ENCODE measurements around the gene MILR1.
A peak's percentile ranks its signal among the peaks of the same experiment; 100 is the strongest.

The MILR1 gene

GRCh38 chr17:64502021-64502420 lies 53.1 kb downstream of the MILR1 start:
- no peak overlapping the region for H3K4me3 ChIP-seq (ENCODE audit: low read depth, low read length)
- no peak for DNase-seq (ENCODE audit: low read depth)
- TF ChIP-seq MYC (IDR thresholded peaks at IDR 0.05; ENCODE audit: low read depth, low read length), result no peak
- TF ChIP-seq CTCF (IDR thresholded peaks at IDR 0.05; ENCODE audit: low read depth, low read length), result no peak
- TF ChIP-seq MAX (IDR thresholded peaks at IDR 0.05; ENCODE audit: low read depth, low read length), result no peak
- TF ChIP-seq POLR2A (IDR thresholded peaks at IDR 0.05; ENCODE audit: extremely low read depth, insufficient read length), result no peak

GRCh38 chr17:64502809-64503208 lies 53.9 kb downstream of the MILR1 start:
- TF ChIP-seq MYC (IDR thresholded peaks at IDR 0.05; ENCODE audit: low read depth, low read length), result no peak
- no peak for TF ChIP-seq POLR2A (IDR thresholded peaks at IDR 0.05; ENCODE audit: extremely low read depth, insufficient read length)
- no peak for TF ChIP-seq CTCF (IDR thresholded peaks at IDR 0.05; ENCODE audit: low read depth, low read length)
- TF ChIP-seq MAX (IDR thresholded peaks at IDR 0.05; ENCODE audit: low read depth, low read length), result no peak
- H3K4me3 ChIP-seq (ENCODE audit: low read depth, low read length), result peak overlapping the region; percentile 14
- DNase-seq (ENCODE audit: low read depth), result no peak

- TF ChIP-seq MAX (IDR thresholded peaks at IDR 0.05; ENCODE audit: low read depth, low read length) (no peak), CTCF (IDR thresholded peaks at IDR 0.05; ENCODE audit: low read depth, low read length) (no peak), MYC (IDR thresholded peaks at IDR 0.05; ENCODE audit: low read depth, low read length) (no peak), POLR2A (IDR thresholded peaks at IDR 0.05; ENCODE audit: extremely low read depth, insufficient read length) (no peak)
- H3K4me3 ChIP-seq (ENCODE audit: low read depth, low read length), result peak overlapping the region; percentile 99
- no peak for DNase-seq (ENCODE audit: low read depth)
Observed at GRCh38 chr17:64503341-64503740, 54.4 kb downstream of the MILR1 start.

- DNase-seq (ENCODE audit: low read depth), result no peak
- peak overlapping the region; percentile 99 for H3K4me3 ChIP-seq (ENCODE audit: low read depth, low read length)
- TF ChIP-seq POLR2A (IDR thresholded peaks at IDR 0.05; ENCODE audit: extremely low read depth, insufficient read length) (no peak), CTCF (IDR thresholded peaks at IDR 0.05; ENCODE audit: low read depth, low read length) (no peak), MAX (IDR thresholded peaks at IDR 0.05; ENCODE audit: low read depth, low read length) (no peak), MYC (IDR thresholded peaks at IDR 0.05; ENCODE audit: low read depth, low read length) (no peak)
Observed at GRCh38 chr17:64503821-64504768, 55.2 kb downstream of the MILR1 start.

- peak overlapping the region; percentile 99 for H3K4me3 ChIP-seq (ENCODE audit: low read depth, low read length)
- no peak for TF ChIP-seq POLR2A (IDR thresholded peaks at IDR 0.05; ENCODE audit: extremely low read depth, insufficient read length)
- no peak for TF ChIP-seq MYC (IDR thresholded peaks at IDR 0.05; ENCODE audit: low read depth, low read length)
- no peak for TF ChIP-seq CTCF (IDR thresholded peaks at IDR 0.05; ENCODE audit: low read depth, low read length)
- no peak for TF ChIP-seq MAX (IDR thresholded peaks at IDR 0.05; ENCODE audit: low read depth, low read length)
- DNase-seq (ENCODE audit: low read depth), result no peak
Observed at GRCh38 chr17:64504769-64505339, 55.9 kb downstream of the MILR1 start.
